Endothelial cell of umbilical vein (primary cell): Measurements from ENCODE around the gene ACSS2. TPM values are rescaled to one million over a fixed set of nuclear protein-coding genes. Genes with fewer than 3 reads are reported as not detected.

Experiments used
- BruUV-seq: library from RNA; stranded (reverse); fragments of 400-500 nt; replicated peaks from 2 replicates; lab custom pipeline; 2021; lab: Mats Ljungman, UMichigan
- CTCF ChIA-PET: fragments of 300-600, 350-600 bp; sonication (Branson Sonifier 250); formaldehyde crosslinking; loops from one replicate; lab custom pipeline; 2021; ENCODE audit warnings: antibody characterized with exemption, inconsistent platforms; lab: Charles Lee
- POLR2A ChIA-PET: fragments of 300-600, 350-600 bp; sonication (Branson Sonifier 250); formaldehyde crosslinking; loops from one replicate; lab custom pipeline; 2021; ENCODE audit warnings: antibody characterized with exemption, inconsistent platforms; lab: Charles Lee
- DNase-seq: peaks from one replicate; pipeline ENCODE4 v3.0.0-alpha.2; 2011; ENCODE audit warnings: low read depth, low spot score
- FAIRE-seq: peaks from 2 replicates; lab custom pipeline; 2011; peaks lifted over from hg19 to GRCh38; lab: Jason Lieb, UNC
- H2AFZ ChIP-seq: 2 replicates; pipeline ENCODE4 v1.6.0; 2012; ENCODE audit warnings: low read depth, low read length, control low read depth, inconsistent platforms
- H3K27ac ChIP-seq: 2 replicates; pipeline ENCODE4 v1.5.1; 2011; ENCODE audit warnings: low read depth, mild to moderate bottlenecking, control low read depth, low read length, moderate library complexity; ENCODE audit not compliant: insufficient read depth
- H3K27me3 ChIP-seq, 2 experiments: 2 replicates each; pipeline versions ENCODE4 v1.6.0 to v1.6.1; 2011; ENCODE audit warnings: low read length in 2 of 2, mixed read lengths in 1 of 2; ENCODE audit not compliant: control insufficient read depth in 2 of 2, insufficient read depth in 2 of 2
- H3K36me3 ChIP-seq, 2 experiments: 2 replicates in 1 of 2; 3 replicates in 1 of 2; pipeline ENCODE4 v1.5.1; 2011; ENCODE audit warnings: low read length in 2 of 2, mild to moderate bottlenecking in 1 of 2, moderate library complexity in 1 of 2; ENCODE audit not compliant: control insufficient read depth in 2 of 2, insufficient read depth in 2 of 2; ENCODE audit errors: extremely low read depth in 1 of 2
- H3K4me1 ChIP-seq: 3 replicates; pipeline ENCODE4 v1.5.1; 2011; ENCODE audit warnings: mild to moderate bottlenecking, low read length; ENCODE audit not compliant: control insufficient read depth, insufficient read depth; ENCODE audit errors: extremely low read depth
- H3K4me2 ChIP-seq: 2 replicates; pipeline ENCODE4 v1.6.1; 2011; ENCODE audit warnings: low read length, control low read depth, mixed read lengths; ENCODE audit not compliant: insufficient read depth
- H3K4me3 ChIP-seq, 3 experiments: fragments of 200-600 bp in 1 of 3; sonication (generic), shearing (Covaris generic) in 1 of 3; replicated peaks in 1 of 3; 2 replicates each; pipeline ENCODE4 v1.5.1; 2011 to 2016; ENCODE audit warnings: control low read depth in 3 of 3, low read length in 3 of 3, mild to moderate bottlenecking in 2 of 3, inconsistent platforms in 1 of 3, low read depth in 1 of 3, moderate library complexity in 1 of 3; ENCODE audit not compliant: insufficient read depth in 1 of 3
- H3K79me2 ChIP-seq: 2 replicates; pipeline ENCODE4 v1.6.0; 2012; ENCODE audit warnings: low read length, inconsistent platforms; ENCODE audit not compliant: control insufficient read depth, insufficient read depth
- H3K9ac ChIP-seq: replicated peaks from 2 replicates; pipeline ENCODE3; 2011; ENCODE audit warnings: low read length, control low read depth; ENCODE audit not compliant: insufficient read depth; ENCODE audit errors: extremely low read depth
- H3K9me1 ChIP-seq: replicated peaks from 3 replicates; pipeline ENCODE4 v1.6.0; 2011; ENCODE audit warnings: mild to moderate bottlenecking, low read length; ENCODE audit not compliant: control insufficient read depth, insufficient read depth; ENCODE audit errors: extremely low read depth
- H3K9me3 ChIP-seq: replicated peaks from 2 replicates; pipeline ENCODE4 v1.5.1; 2012; ENCODE audit warnings: low read length, inconsistent platforms; ENCODE audit not compliant: control insufficient read depth, insufficient read depth
- H4K20me1 ChIP-seq: replicated peaks from 2 replicates; pipeline ENCODE3; 2011; ENCODE audit warnings: mild to moderate bottlenecking, low read length; ENCODE audit not compliant: control insufficient read depth, insufficient read depth; ENCODE audit errors: extremely low read depth
- FOS ChIP-seq: IDR thresholded peaks from 2 replicates; pipeline ENCODE4 v1.6.1; 2011; ENCODE audit warnings: mild to moderate bottlenecking, low read length, moderate library complexity, borderline replicate concordance; ENCODE audit not compliant: insufficient read depth
- dilution Hi-C: fragments of 300-500 bp; cut with MboI; formaldehyde crosslinking; loops from one replicate; pipeline ENCODE4 v1.15.0; 2019; ENCODE audit warnings: low sequenced_read_pairs; ENCODE audit not compliant: extremely low pct_ligation_motif_present
- intact Hi-C: fragments of 100-400 bp; cut with micrococcal nuclease; formaldehyde crosslinking; loops from one replicate; pipeline ENCODE4 v1.10.0; 2022
- polyA plus RNA-seq, 4 experiments: library from polyadenylated mRNA; depleted of rRNA in 3 of 4; stranded (reverse) in 3 of 4; unstranded in 1 of 4; fragments of >200 nt; gene quantifications; 2 replicates each; pipeline versions ENCODE4 v1.2.1 to v1.2.3, GENCODE V29; 2011 to 2012; ENCODE audit warnings: missing spikeins in 1 of 4
- total RNA-seq: library from RNA; stranded (reverse); gene quantifications from 2 replicates; pipeline ENCODE4 v1.2.3, GENCODE V29; 2021
- TF ChIP-seq, protein P1 (sequence below), 2 donors: IDR thresholded peaks; 1 replicate in 1 of 2; 2 replicates in 1 of 2; pipeline ENCODE4 v1.5.1; 2011; ENCODE audit warnings: low read length in 2 of 2, mild to moderate bottlenecking in 2 of 2, moderate library complexity in 2 of 2, control low read depth in 1 of 2, inconsistent platforms in 1 of 2, low read depth in 1 of 2; ENCODE audit not compliant: insufficient read depth in 1 of 2; ENCODE audit errors: extremely low read depth in 1 of 2

The ACSS2 gene
- total and polyA plus RNA-seq, 2 donors (not counting 3 experiments of a cell fraction or from before 2014, with no cell fraction given): 40.7 to 42.3 TPM

DNA sequence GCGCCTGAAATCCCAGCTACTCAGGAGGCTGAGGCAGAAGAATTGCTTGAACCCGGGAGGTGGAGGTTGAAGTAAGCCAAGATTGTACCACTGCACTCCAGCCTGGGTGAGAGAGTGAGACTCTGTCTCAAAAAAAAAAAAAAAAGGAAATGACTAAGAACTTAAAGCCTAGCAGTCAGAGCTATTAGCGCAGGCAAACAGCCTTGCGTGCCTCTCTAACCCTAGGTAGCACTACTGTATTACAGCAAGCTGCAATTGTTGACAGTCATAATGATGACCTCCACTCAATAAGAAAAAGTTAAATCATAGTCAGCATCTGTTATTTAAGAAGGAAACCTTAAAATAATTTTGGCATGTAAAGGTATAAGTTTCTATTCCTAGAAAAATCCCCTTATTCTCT lies 64.8 kb downstream of the ACSS2 start:
- no peaks in the 10 kb centered on the region for H3K79me2 ChIP-seq
- CTCF ChIA-PET: interaction anchor here (0.6 to 1.8 kb wide), 8 partner anchors 15 to 172 kb away, joined by 3 to 9 read pairs (median 4); partner anchors contain the start of genes ACSS2, GSS and MYH7B
- peak; percentile 84 for FAIRE-seq
- H2AFZ ChIP-seq: no peak overlapping the region
- dilution Hi-C loops (no loop called here), intact Hi-C loops (no loop called here)
- peaks cover 13% of the 10 kb centered on the region for H3K4me1 ChIP-seq
- DNase-seq: peak; percentile 53
- H3K9me1 ChIP-seq: peaks cover 2% of the 10 kb centered on the region
- H3K9ac ChIP-seq: no peak overlapping the region
- TF ChIP-seq, protein P1, sequence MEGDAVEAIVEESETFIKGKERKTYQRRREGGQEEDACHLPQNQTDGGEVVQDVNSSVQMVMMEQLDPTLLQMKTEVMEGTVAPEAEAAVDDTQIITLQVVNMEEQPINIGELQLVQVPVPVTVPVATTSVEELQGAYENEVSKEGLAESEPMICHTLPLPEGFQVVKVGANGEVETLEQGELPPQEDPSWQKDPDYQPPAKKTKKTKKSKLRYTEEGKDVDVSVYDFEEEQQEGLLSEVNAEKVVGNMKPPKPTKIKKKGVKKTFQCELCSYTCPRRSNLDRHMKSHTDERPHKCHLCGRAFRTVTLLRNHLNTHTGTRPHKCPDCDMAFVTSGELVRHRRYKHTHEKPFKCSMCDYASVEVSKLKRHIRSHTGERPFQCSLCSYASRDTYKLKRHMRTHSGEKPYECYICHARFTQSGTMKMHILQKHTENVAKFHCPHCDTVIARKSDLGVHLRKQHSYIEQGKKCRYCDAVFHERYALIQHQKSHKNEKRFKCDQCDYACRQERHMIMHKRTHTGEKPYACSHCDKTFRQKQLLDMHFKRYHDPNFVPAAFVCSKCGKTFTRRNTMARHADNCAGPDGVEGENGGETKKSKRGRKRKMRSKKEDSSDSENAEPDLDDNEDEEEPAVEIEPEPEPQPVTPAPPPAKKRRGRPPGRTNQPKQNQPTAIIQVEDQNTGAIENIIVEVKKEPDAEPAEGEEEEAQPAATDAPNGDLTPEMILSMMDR (IDR thresholded peaks at IDR 0.05; ENCODE audit: extremely low read depth in 1 of 2, insufficient read depth in 1 of 2, low read depth in 1 of 2, low read length in 2 of 2): no peak
- peak; percentile 11 for TF ChIP-seq FOS
- peak overlapping the region; percentile 4 for H3K4me2 ChIP-seq
- peaks cover 2 to 8% of the 10 kb centered on the region in 2 experiments for H3K36me3 ChIP-seq
- H3K27ac ChIP-seq: peak overlapping the region; percentile 49
- H3K9me3 ChIP-seq: no peaks in the 10 kb centered on the region
- POLR2A ChIA-PET: interaction anchor here (0.7 kb wide), 2 partner anchors 15 to 17 kb away, joined by 3 read pairs; partner anchors contain the start of gene MYH7B
- H4K20me1 ChIP-seq: no peaks in the 10 kb centered on the region
- BruUV-seq: no TSS peak
- H3K4me3 ChIP-seq: no peak overlapping the region
- no peaks in the 10 kb centered on the region for H3K27me3 ChIP-seq

GRCh38 chr20:34942301-34942700 lies 65.9 kb downstream of the ACSS2 start:
- intact Hi-C loops: no loop called here
- POLR2A ChIA-PET: no interaction called here
- Histone ChIP-seq H3K4me2 (no peak overlapping the region), H3K4me3 (no peak overlapping the region), H3K4me1 (peaks cover 13% of the 10 kb centered on the region), H3K9me1 (peaks cover 2% of the 10 kb centered on the region), H3K36me3 (peaks cover 2 to 7% of the 10 kb centered on the region in 2 experiments), H4K20me1 (no peaks in the 10 kb centered on the region), H2AFZ (no peak overlapping the region), H3K9me3 (no peaks in the 10 kb centered on the region), H3K27me3 (no peaks in the 10 kb centered on the region), H3K9ac (no peak overlapping the region), H3K27ac (no peak overlapping the region), H3K79me2 (no peaks in the 10 kb centered on the region)
- no peak for DNase-seq
- FAIRE-seq: no peak
- dilution Hi-C loops: no loop called here
- BruUV-seq: no TSS peak
- CTCF ChIA-PET: interaction anchor here (0.9 to 1.8 kb wide), 3 partner anchors 14 to 68 kb away, joined by 3 to 8 read pairs (median 5); partner anchors contain the start of gene MYH7B
- TF ChIP-seq, protein P1 (IDR thresholded peaks at IDR 0.05; ENCODE audit: extremely low read depth in 1 of 2, insufficient read depth in 1 of 2, low read depth in 1 of 2, low read length in 2 of 2): no peak
- TF ChIP-seq FOS: no peak
